B cell (primary cell): Measurements from ENCODE around the gene COBL. TPM values are rescaled to one million over a fixed set of nuclear protein-coding genes. Genes with fewer than 3 reads are reported as not detected.

ENCODE experiments used
- ATAC-seq: fragments of 200-7000 bp; cut with Tn5 transposase; one replicate; pipeline ENCODE4 v1.10.0; 2021; ENCODE audit warnings: low read depth, mild to moderate bottlenecking, moderate number of reproducible peaks, moderate library complexity
- CTCF ChIA-PET: fragments of 350-600 bp; sonication (Branson Sonifier 250); formaldehyde crosslinking; loops from one replicate; lab custom pipeline; 2021; ENCODE audit warnings: antibody characterized with exemption, inconsistent platforms; lab: Charles Lee
- POLR2A ChIA-PET: fragments of 350-600 bp; sonication (Branson Sonifier 250); formaldehyde crosslinking; loops from one replicate; lab custom pipeline; 2021; ENCODE audit warnings: antibody characterized with exemption; lab: Charles Lee
- DNase-seq: peaks from one replicate; pipeline ENCODE4 v3.0.0; 2013
- H2AFZ ChIP-seq: 2 replicates; pipeline ENCODE4 v1.6.1; 2012; ENCODE audit warnings: mild to moderate bottlenecking, low read depth, low read length; ENCODE audit not compliant: insufficient read depth, poor library complexity, severe bottlenecking
- H3K27ac ChIP-seq, 2 donors: 1 replicate in 1 of 2; 2 replicates in 1 of 2; pipeline ENCODE4 v1.5.1; 2012 to 2013; ENCODE audit warnings: low read length in 2 of 2, mild to moderate bottlenecking in 2 of 2, moderate library complexity in 1 of 2
- H3K27me3 ChIP-seq, 4 experiments: fragments of 200-600 bp in 1 of 4; sonication (generic) in 1 of 4; replicated peaks in 1 of 4; 1 replicate in 2 of 4; 2 replicates in 2 of 4; pipeline versions ENCODE4 v1.6.1 to v1.7.0; 2013 to 2016; ENCODE audit warnings: low read length in 3 of 4, mild to moderate bottlenecking in 2 of 4, mixed read lengths in 1 of 4, moderate library complexity in 1 of 4; ENCODE audit not compliant: insufficient read depth in 4 of 4, control insufficient read depth in 3 of 4; ENCODE audit errors: control extremely low read depth in 1 of 4
- H3K36me3 ChIP-seq, 2 experiments: replicated peaks in 1 of 2; 1 replicate in 1 of 2; 2 replicates in 1 of 2; pipeline versions ENCODE4 v1.6.1 to v1.7.1; 2013; ENCODE audit warnings: low read length in 1 of 2; ENCODE audit not compliant: insufficient read depth in 2 of 2, control insufficient read depth in 1 of 2; ENCODE audit errors: control extremely low read depth in 1 of 2, extremely low read depth in 1 of 2
- H3K4me1 ChIP-seq, 2 donors: fragments of 200-600 bp in 1 of 2; sonication (generic) in 1 of 2; 1 replicate in 1 of 2; 2 replicates in 1 of 2; pipeline versions ENCODE4 v1.5.1 to v1.6.1; 2013 to 2017; ENCODE audit warnings: low read length in 2 of 2; ENCODE audit not compliant: control insufficient read depth in 2 of 2, insufficient read depth in 2 of 2
- H3K4me2 ChIP-seq: replicated peaks from 2 replicates; pipeline ENCODE3; 2012; ENCODE audit warnings: mild to moderate bottlenecking, low read depth, low read length; ENCODE audit not compliant: poor library complexity, severe bottlenecking
- H3K4me3 ChIP-seq, 5 experiments: fragments of 200-600 bp in 1 of 5; sonication (generic) in 1 of 5; 1 replicate in 3 of 5; 2 replicates in 2 of 5; pipeline versions ENCODE4 v1.5.1 to v1.7.0; 2011 to 2016; ENCODE audit warnings: low read length in 4 of 5, mild to moderate bottlenecking in 4 of 5, low read depth in 2 of 5, control low read depth in 1 of 5, moderate library complexity in 1 of 5; ENCODE audit not compliant: insufficient read depth in 1 of 5; ENCODE audit errors: control extremely low read depth in 1 of 5, extremely low read depth in 1 of 5
- H3K79me2 ChIP-seq: fragments of 200-600 bp; sonication (generic); one replicate; pipeline ENCODE4 v1.6.0; 2016; ENCODE audit warnings: low read length; ENCODE audit not compliant: control insufficient read depth, insufficient read depth
- H3K9ac ChIP-seq: fragments of 200-600 bp; sonication (generic); 2 replicates; pipeline ENCODE4 v1.6.1; 2017; ENCODE audit warnings: mild to moderate bottlenecking, low read length, moderate library complexity
- H3K9me3 ChIP-seq, 3 donors: one replicate each; pipeline versions ENCODE4 v1.6.1 to v1.7.1; 2013; ENCODE audit warnings: low read length in 2 of 3; ENCODE audit not compliant: control insufficient read depth in 2 of 3, insufficient read depth in 1 of 3; ENCODE audit errors: control extremely low read depth in 1 of 3
- H4K20me1 ChIP-seq: 2 replicates; pipeline ENCODE4 v1.6.0; 2012; ENCODE audit warnings: mild to moderate bottlenecking, low read length; ENCODE audit not compliant: insufficient read depth, control insufficient read depth, poor library complexity, severe bottlenecking
- H3K27ac Mint-ChIP-seq: one replicate; pipeline ENCODE4 v1.8.0; 2021; ENCODE audit warnings: mixed read lengths
- H3K27me3 Mint-ChIP-seq: one replicate; pipeline ENCODE4 v1.8.0; 2021; ENCODE audit warnings: mixed read lengths
- H3K4me1 Mint-ChIP-seq: one replicate; pipeline ENCODE4 v1.8.0; 2021; ENCODE audit warnings: mixed read lengths
- H3K4me3 Mint-ChIP-seq: one replicate; pipeline ENCODE4 v1.8.0; 2021; ENCODE audit warnings: mixed read lengths
- H3K9me3 Mint-ChIP-seq: one replicate; pipeline ENCODE4 v1.8.0; 2022; ENCODE audit warnings: mixed read lengths; ENCODE audit not compliant: insufficient read depth
- CTCF ChIP-seq: fragments of 200-600 bp; IDR thresholded peaks from one replicate; pipeline ENCODE4 v1.8.0; 2022; ENCODE audit warnings: antibody characterized with exemption, mild to moderate bottlenecking
- EZH2 ChIP-seq: IDR thresholded peaks from 2 replicates; pipeline ENCODE4 v1.6.1; 2012; ENCODE audit warnings: borderline replicate concordance, low read depth, mild to moderate bottlenecking, moderate library complexity, low read length; ENCODE audit not compliant: insufficient read depth, poor library complexity, severe bottlenecking
- WGBS: methylation state at CpG from one replicate; pipeline ENCODE4 v1.1.5; 2013; ENCODE audit warnings: missing lambda C conversion rate; ENCODE audit not compliant: insufficient coverage; 5-methylcytosine and 5-hydroxymethylcytosine counted together
- intact Hi-C: fragments of 100-400 bp; cut with micrococcal nuclease; formaldehyde crosslinking; loops from one replicate; pipeline ENCODE4 v1.10.0; 2022
- polyA plus RNA-seq: library from polyadenylated mRNA; depleted of rRNA; stranded (reverse); fragments of >200 nt; gene quantifications from 2 replicates; pipeline ENCODE4 v1.2.3, GENCODE V29; 2012
- total RNA-seq, 2 donors: library from RNA; stranded (reverse); fragments of 120-200 nt in 1 of 2; gene quantifications; 1 replicate in 1 of 2; 2 replicates in 1 of 2; pipeline versions ENCODE4 v1.2.3 to v1.2.4, GENCODE V29; 2013 to 2022

COBL gene
- total and polyA plus RNA-seq, 2 donors (not counting 1 experiment from before 2014, with no cell fraction given), result not detected

GRCh38 chr7:51238981-51239495, 77.6 kb downstream of the COBL start:
- no peaks in the 10 kb centered on the region for H3K4me1 ChIP-seq
- no peaks in the 10 kb centered on the region for H4K20me1 ChIP-seq
- ATAC-seq, result no peak
- no peaks in the 10 kb centered on the region for H3K4me1 Mint-ChIP-seq
- no peak overlapping the region for H2AFZ ChIP-seq
- no peak overlapping the region for H3K27ac Mint-ChIP-seq
- no peak overlapping the region for H3K4me3 ChIP-seq
- no peak for TF ChIP-seq EZH2
- no peak for TF ChIP-seq CTCF
- no peaks in the 10 kb centered on the region for H3K27me3 Mint-ChIP-seq
- intact Hi-C loops, result no loop called here
- H3K4me3 Mint-ChIP-seq, result no peak overlapping the region
- no peaks in the 10 kb centered on the region for H3K9me3 Mint-ChIP-seq
- H3K9ac ChIP-seq, result no peak overlapping the region
- H3K27me3 ChIP-seq, result no peaks in the 10 kb centered on the region
- H3K36me3 ChIP-seq, result no peaks in the 10 kb centered on the region
- H3K27ac ChIP-seq, result no peak overlapping the region
- ChIA-PET POLR2A (no interaction called here), CTCF (no interaction called here)
- peaks cover 0 to 5% (median 0%) of the 10 kb centered on the region in 3 donors for H3K9me3 ChIP-seq
- H3K4me2 ChIP-seq, result no peak overlapping the region
- no peak for DNase-seq
- 83% methylated on average over 2 of the region's 4 CpGs for WGBS
- H3K79me2 ChIP-seq, result no peaks in the 10 kb centered on the region

GRCh38 chr7:51237446-51238133, 79.0 kb downstream of the COBL start:
- Histone ChIP-seq H2AFZ (no peak overlapping the region), H3K79me2 (no peaks in the 10 kb centered on the region), H3K9me3 (peaks cover 0 to under 1% (median 0%) of the 10 kb centered on the region in 3 donors), H3K4me3 (no peak overlapping the region), H3K4me1 (no peaks in the 10 kb centered on the region), H3K4me2 (no peak overlapping the region), H4K20me1 (no peaks in the 10 kb centered on the region), H3K27ac (no peak overlapping the region), H3K9ac (no peak overlapping the region), H3K36me3 (no peaks in the 10 kb centered on the region), H3K27me3 (no peaks in the 10 kb centered on the region)
- no peaks in the 10 kb centered on the region for H3K9me3 Mint-ChIP-seq
- TF ChIP-seq CTCF (no peak), EZH2 (no peak)
- ChIA-PET POLR2A (no interaction called here), CTCF (no interaction called here)
- H3K27ac Mint-ChIP-seq, result no peak overlapping the region
- H3K27me3 Mint-ChIP-seq, result no peaks in the 10 kb centered on the region
- DNase-seq, result no peak
- H3K4me1 Mint-ChIP-seq, result no peaks in the 10 kb centered on the region
- no peak overlapping the region for H3K4me3 Mint-ChIP-seq
- 84% methylated on average over 6 of the region's 9 CpGs for WGBS
- no peak for ATAC-seq
- intact Hi-C loops, result no loop called here
